GM23338 (cell line): ENCODE results near the gene SLC39A11.

ENCODE experiments used
- POLR2AphosphoS5 ChIP-seq: IDR thresholded peaks from 2 replicates; pipeline ENCODE4 v1.6.1; 2016; ENCODE audit warnings: antibody characterized with exemption, low read depth
- TF ChIP-seq, protein P1 (sequence below), 2 experiments: fragments of 200-600 bp in 1 of 2; sonication (generic) in 1 of 2; conservative IDR thresholded peaks; 2 replicates each; pipeline versions ENCODE4 v1.5.1 to v1.6.1; 2016 to 2017; ENCODE audit warnings: antibody characterized with exemption in 2 of 2, low read depth in 2 of 2, mild to moderate bottlenecking in 2 of 2, moderate library complexity in 1 of 2

DNA sequence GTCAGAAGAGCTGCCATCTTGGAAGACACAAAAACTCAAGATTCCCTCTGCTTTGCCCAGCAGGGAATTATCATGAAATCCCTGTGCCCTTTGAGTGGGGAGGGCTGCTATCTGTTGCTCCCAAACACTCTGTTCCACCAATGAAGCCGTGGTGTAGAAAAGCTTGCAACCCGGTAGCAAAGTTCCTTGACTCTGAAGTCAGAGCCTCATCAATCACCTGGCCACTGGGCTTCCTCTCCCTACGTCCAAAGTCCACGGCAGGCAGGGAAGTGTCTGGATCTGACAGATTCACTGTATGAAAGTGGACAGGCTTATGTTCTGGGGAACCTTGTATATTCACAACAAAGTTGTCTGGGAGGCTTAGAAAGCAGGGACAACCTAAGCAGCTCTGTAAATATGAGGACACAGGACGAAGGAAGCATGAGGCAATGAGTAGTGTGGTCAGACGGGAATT lies 343.3 kb downstream of the SLC39A11 start:
- TF ChIP-seq, protein P1, sequence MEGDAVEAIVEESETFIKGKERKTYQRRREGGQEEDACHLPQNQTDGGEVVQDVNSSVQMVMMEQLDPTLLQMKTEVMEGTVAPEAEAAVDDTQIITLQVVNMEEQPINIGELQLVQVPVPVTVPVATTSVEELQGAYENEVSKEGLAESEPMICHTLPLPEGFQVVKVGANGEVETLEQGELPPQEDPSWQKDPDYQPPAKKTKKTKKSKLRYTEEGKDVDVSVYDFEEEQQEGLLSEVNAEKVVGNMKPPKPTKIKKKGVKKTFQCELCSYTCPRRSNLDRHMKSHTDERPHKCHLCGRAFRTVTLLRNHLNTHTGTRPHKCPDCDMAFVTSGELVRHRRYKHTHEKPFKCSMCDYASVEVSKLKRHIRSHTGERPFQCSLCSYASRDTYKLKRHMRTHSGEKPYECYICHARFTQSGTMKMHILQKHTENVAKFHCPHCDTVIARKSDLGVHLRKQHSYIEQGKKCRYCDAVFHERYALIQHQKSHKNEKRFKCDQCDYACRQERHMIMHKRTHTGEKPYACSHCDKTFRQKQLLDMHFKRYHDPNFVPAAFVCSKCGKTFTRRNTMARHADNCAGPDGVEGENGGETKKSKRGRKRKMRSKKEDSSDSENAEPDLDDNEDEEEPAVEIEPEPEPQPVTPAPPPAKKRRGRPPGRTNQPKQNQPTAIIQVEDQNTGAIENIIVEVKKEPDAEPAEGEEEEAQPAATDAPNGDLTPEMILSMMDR (conservative IDR thresholded peaks at IDR 0.05; ENCODE audit: low read depth in 2 of 2), result no peak
- TF ChIP-seq POLR2AphosphoS5, result no peak
